Non-pigmented ciliary epithelial cell (primary cell): ENCODE data around the gene CPN2.

Experiments
- DNase-seq: peaks from one replicate; pipeline ENCODE4 v3.0.0-alpha.2; 2010; ENCODE audit warnings: low read depth

Gene CPN2, protein sequence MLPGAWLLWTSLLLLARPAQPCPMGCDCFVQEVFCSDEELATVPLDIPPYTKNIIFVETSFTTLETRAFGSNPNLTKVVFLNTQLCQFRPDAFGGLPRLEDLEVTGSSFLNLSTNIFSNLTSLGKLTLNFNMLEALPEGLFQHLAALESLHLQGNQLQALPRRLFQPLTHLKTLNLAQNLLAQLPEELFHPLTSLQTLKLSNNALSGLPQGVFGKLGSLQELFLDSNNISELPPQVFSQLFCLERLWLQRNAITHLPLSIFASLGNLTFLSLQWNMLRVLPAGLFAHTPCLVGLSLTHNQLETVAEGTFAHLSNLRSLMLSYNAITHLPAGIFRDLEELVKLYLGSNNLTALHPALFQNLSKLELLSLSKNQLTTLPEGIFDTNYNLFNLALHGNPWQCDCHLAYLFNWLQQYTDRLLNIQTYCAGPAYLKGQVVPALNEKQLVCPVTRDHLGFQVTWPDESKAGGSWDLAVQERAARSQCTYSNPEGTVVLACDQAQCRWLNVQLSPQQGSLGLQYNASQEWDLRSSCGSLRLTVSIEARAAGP

DNA sequence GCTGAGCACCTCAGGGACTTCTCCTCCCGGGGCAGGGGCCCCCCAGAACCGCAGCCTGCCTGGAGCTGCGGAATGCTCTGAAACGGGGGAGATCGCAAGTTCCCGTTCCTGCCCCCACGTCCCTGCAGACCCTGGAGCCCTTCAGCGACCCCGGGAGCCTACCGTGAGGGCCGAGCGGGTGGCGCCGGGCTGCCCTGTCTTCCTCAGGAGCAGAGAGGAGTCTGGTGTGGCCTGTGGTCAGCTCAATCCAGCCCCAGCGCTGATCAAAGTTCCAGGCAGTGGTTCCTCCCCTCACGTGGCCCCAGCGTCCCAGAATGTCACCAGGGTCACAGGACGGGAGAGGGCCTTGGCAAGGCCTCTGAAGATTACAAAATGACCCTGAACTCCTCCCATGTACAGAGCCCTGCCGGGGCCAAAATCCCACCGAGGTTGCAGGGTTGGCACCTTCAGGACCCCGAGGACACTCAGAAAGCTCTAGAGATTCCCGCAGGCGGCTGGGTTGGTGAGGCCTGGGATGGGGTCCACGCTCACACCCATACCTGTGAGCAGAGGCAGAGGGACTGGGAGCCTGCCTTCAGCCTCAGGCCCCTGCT, at the start of gene CPN2:
CPN2 (minus strand) TSS at position 249 of the 593 bp plus-strand sequence. CDS start 8,626 bp downstream, outside the sequence.
- DNase-seq, result no peak

DNA sequence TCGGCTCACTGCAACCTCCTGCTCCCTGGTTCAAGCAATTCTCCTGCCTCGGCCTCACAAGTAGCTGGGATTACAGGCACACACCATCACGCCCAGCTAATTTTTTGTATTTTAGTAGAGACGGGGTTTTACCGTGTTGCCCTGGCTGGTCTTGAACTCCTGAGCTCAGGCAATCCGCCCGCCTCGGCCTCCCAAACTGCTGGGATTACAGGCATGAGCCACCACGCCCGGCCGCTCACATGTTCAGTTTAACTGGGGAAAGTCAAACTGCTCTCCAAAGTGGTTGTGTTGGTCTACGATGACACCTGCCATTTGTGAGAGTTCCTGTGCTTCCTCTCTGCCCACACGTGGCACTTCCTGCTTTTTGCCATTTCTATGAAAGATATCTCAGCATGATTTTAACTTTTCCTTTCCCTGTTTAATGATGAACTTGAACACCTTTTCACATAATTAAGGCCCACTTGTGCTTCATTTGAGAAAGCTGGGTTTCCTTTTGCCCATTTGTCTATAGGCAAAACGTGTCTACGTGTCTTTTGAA, 48.8 kb upstream of the CPN2 start:
- no peak for DNase-seq

GRCh38 chr3:194399166-194399565, 48.0 kb upstream of the CPN2 start, which contains the start of gene GP5:
Gene GP5, minus strand, starts transcription at chr3:194399266. Its CDS starts 984 bp downstream, at chr3:194398282.
- no peak for DNase-seq

DNA sequence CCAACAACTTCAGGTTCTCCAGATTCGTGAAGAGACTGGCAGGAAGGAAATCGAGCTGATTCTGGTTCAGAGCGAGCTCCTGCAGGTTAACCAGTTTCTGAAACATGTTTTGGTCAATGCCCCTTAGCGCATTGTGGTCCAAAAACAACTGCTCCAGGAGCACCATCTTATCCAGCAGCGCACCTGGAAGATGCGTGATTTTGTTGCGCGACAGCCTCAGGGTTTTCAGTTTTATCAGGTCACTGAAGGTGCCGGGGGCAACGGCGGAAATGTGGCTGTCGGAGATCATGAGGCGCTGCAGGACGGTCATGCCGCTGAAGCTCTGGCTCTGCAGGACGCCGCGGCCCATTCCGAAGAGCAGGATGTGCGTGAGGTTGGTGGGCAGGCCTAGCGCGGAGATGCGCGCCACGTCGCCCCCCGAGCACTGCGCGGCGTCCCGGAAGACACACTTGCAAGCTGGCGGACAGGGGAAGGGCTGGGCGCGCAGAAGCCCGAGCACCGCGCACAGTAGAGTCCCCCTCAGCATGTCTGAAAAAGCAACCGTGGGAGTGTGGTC, 46.7 kb upstream of the CPN2 start:
- DNase-seq, result no peak

DNA sequence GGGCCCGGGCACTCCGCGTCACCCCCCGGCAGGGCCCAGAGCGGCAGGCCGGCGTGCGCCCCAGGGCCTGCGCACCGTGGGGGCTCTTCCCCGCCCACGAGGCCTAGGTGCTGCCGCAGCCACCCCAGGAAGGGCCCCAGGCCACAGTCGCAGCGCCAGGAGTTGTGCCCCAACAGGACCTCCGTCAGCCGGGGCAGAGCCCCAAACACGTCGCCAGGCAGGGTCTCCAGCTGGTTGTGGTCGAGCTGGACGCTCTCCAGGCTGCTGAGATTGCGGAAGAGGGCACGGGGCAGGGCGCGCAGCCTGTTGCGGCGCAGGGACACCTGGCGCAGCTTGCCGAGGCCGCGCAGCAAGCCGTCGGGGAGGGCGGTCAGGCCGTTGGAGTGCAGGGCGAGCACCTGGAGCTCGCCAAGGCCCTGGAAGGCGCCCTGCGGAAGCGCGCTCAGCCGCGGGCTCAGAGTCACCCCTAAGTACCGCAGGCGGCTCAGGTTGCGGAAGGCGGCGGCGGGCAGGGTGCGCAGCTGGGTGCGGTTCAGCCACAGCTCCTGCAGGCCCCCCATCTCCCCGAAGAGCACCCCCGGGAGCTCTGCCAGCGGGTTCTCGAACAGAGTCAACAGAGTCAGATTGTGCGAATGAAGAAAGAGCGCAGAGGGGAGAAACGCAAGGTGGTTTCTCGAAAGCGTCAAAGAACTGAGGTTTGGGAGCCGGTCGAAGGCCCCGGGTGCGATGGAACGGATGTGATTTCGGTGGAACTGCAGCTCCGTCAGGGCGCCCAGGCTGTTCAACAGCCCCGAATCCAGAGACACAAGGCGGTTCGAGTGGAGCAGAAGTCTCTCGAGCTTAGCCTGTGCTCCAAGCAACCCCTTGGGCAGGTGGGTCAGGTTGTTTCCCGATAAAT, 46.0 kb upstream of the CPN2 start:
- no peak for DNase-seq

GRCh38 chr3:194396539-194396858, 45.4 kb upstream of the CPN2 start:
- no peak for DNase-seq

GRCh38 chr3:194395778-194396538, 44.8 kb upstream of the CPN2 start:
- no peak for DNase-seq

DNA sequence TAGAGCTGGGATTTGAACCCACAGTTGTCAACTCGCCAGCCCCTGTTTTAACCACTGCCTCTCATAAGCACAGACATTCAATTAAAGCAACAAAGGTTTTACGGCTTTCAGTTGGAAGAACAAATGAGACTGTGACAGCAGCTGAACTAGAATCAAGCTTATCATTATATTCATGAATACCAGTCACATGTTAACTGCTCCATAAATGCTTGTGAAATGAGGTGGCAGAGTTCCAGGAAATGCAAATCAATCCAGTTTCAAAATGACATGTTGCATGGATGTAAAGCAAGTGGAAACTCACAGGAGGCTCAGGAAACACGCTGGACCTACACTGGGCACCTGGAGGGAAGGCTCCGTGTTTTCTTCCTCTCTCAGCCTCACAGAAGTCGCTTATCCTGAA, 44.1 kb upstream of the CPN2 start:
- no peak for DNase-seq

- DNase-seq, result no peak
Observed at GRCh38 chr3:194392576-194392975, 41.4 kb upstream of the CPN2 start.

- no peak for DNase-seq
Observed at GRCh38 chr3:194390835-194391234, 39.7 kb upstream of the CPN2 start.

GRCh38 chr3:194389269-194389668, 38.1 kb upstream of the CPN2 start:
- no peak for DNase-seq

DNA sequence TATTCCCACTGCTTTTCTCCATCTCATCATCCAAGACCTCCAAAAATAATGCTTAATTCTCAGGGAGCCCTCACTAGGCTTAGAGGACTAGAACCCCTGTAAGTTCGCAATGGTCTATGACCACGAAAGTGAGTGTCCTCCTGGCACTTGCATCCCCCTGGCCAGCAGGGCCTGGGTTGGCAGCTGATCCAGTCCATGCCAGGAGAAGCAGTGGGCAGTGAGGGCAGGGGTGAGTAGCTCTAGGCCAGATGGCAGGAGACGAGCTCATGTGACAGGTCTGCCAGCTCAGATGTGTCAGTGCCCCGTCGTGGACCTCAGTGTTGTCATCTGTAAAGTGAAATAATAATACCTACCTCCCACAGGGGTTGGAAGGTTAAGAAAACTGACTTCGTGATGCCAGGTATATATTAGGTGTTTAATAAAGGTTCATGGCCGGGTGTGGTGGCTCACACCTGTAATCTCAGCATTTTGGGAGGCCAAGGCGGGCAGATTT, 36.8 kb upstream of the CPN2 start:
- DNase-seq, result no peak

DNA sequence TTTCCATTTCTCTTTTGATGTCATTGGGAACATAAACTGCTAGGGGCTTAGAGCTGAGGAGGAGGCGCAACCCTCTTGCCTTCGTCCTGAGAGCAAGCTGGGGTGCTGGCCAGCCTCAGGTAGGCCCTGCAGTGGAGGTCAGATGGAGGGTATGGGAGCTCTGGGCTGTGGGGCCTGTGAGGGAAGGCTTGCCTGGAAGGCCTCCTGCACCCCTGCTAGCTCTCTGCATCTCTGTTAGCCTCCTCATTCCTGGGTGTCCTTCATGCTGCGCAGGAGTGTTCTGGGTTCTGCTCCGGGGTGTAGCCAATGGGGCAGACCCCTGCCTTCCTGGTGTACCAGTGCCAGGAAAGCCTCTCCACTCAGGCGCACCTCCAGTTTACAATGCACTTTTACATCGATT, 36.1 kb upstream of the CPN2 start:
- DNase-seq, result no peak

- no peak for DNase-seq
Observed at GRCh38 chr3:194386648-194387047, 35.5 kb upstream of the CPN2 start.

- DNase-seq, result no peak
Observed at GRCh38 chr3:194386066-194386465, 34.9 kb upstream of the CPN2 start.

DNA sequence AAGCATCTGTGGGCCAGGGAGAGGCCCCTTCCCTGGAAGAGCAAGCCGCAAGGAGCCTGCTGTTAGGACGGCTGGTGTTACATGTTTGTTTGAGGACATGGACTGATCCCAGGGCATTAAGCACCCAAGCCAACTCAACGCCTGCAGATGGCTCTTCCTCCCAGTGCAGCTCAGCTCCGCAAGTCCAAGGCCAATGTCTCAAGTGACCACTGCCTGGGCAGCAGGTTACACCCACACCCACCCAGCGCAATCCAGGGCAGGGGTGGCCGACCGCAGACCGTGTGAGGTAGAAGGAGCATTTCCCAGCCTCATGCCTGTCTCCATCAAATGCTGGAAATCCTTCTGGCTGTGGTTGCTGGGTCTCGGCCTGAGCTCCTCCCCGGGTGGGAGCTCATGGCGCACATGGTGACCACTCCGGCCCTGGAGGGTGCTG, 33.5 kb upstream of the CPN2 start:
- no peak for DNase-seq

DNA sequence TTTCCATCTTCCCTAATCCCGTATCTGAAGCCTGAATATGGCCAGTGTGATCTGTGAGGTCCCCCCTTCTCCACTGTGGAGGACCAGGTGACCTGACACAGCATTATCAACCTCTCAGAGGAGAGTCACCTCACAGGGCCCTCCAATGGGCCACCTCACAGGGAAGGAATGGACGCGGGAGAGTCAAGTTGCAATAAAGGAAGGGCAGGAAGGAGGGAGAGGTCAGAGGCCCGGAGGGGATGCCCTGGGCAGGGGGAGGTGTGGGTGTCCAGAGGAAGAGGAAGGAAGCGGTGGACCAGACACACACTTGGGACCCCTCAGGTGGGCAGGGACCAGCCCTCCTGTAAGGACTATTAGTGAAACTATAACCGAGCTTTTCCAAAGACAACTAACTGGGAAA, 33.0 kb upstream of the CPN2 start:
- no peak for DNase-seq

DNA sequence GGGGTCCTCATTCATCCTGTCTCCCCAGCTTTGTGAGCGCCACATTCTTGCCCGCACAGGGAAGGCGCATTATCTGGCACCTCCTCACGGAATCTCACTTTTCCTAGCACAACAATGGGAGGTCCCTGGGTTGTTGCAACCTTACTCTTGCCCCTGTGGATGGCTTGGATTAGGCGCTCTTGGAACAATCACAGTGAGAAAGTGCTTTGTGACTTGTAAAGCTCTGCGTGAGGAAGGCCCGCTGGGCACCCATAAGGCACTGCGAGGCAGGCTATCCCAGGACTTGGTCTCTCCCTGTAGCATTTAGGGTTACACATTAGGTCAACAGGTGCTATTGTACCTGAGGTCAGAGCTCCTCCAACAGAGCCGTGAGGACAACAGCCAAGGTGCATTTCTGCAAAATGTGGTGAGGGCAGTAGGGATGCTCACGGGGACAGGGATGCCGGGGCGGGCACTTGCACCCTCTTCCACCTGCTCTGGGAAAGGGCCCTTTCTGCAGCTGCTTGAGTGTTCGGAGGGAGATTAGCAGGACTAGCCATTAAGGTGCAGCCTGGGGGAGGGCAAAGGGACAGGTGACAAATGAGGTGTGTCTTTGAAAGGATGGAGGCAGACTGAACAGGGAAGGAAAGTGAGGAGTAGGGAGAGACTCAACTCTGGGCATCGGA, 32.3 kb upstream of the CPN2 start:
- no peak for DNase-seq

GRCh38 chr3:194382892-194383223, 31.7 kb upstream of the CPN2 start:
- no peak for DNase-seq

- DNase-seq, result no peak
Observed at GRCh38 chr3:194382196-194382891, 31.2 kb upstream of the CPN2 start.
